RWPE1 (cell line): Measurements from ENCODE around the gene NR1H2.
"Not testable (repeated sequence)": the region's sequence is repeated elsewhere in the genome, so short reads cannot be mapped to it uniquely, and the experiment has no call there.

Source experiments
- CTCF ChIA-PET: fragments of 350-600 bp; sonication (Branson Sonifier 250); formaldehyde crosslinking; extraction: SDS; loops from one replicate; lab custom pipeline; 2021; lab: Yijun Ruan, JAX
- POLR2A ChIA-PET: fragments of 400-600 bp; formaldehyde crosslinking; extraction: SDS; loops from one replicate; lab custom pipeline; 2020; ENCODE audit warnings: antibody characterized with exemption; ENCODE audit not compliant: low non-redundant PET; lab: Yijun Ruan, JAX
- DNase-seq: peaks from one replicate; pipeline ENCODE4 v3.0.0; 2012; ENCODE audit warnings: low spot score
- H3K27ac ChIP-seq: fragments of 450-650 bp; 2 replicates; pipeline ENCODE4 v1.5.1; 2017
- CTCF ChIP-seq: fragments of 450-650 bp; conservative IDR thresholded peaks from 2 replicates; pipeline ENCODE4 v1.5.1; 2017; ENCODE audit warnings: low read depth, mild to moderate bottlenecking

The NR1H2 gene

GRCh38 chr19:50344661-50345318 is 31.5 kb upstream of the NR1H2 start:
- no peak for TF ChIP-seq CTCF
- DNase-seq, result no peak
- H3K27ac ChIP-seq, result no peak overlapping the region
- ChIA-PET CTCF (no interaction called here), POLR2A (no interaction called here)

GRCh38 chr19:50347089-50347581 is 29.1 kb upstream of the NR1H2 start:
- CTCF ChIA-PET, result interaction anchor here (0.6 kb wide), 1 partner anchor 184 kb away, joined by 3 read pairs; no protein-coding TSS in a partner anchor
- POLR2A ChIA-PET, H3K27ac ChIP-seq, DNase-seq: not testable (repeated sequence)

- no peak for TF ChIP-seq CTCF
- ChIA-PET POLR2A (no interaction called here), CTCF (interaction anchor here (0.5 to 0.8 kb wide), 3 partner anchors 10 to 417 kb away, joined by 3 to 4 read pairs (median 3); no protein-coding TSS in a partner anchor)
- no peak for DNase-seq
- no peak overlapping the region for H3K27ac ChIP-seq
Observed at GRCh38 chr19:50349277-50350057, 26.8 kb upstream of the NR1H2 start.

GRCh38 chr19:50352242-50352641 is 24.0 kb upstream of the NR1H2 start:
- DNase-seq, result no peak
- no peak for TF ChIP-seq CTCF
- no peak overlapping the region for H3K27ac ChIP-seq
- POLR2A ChIA-PET, result no interaction called here
- CTCF ChIA-PET, result interaction anchor here (0.6 to 1.1 kb wide), 3 partner anchors 12 to 100 kb away, joined by 3 to 4 read pairs (median 3); no protein-coding TSS in a partner anchor

GRCh38 chr19:50353487-50353880 is 22.8 kb upstream of the NR1H2 start:
- H3K27ac ChIP-seq, DNase-seq, POLR2A ChIA-PET: not testable (repeated sequence)
- CTCF ChIA-PET, result interaction anchor here (0.5 to 1.1 kb wide), 3 partner anchors 14 to 189 kb away, joined by 3 to 6 read pairs (median 4); no protein-coding TSS in a partner anchor

- CTCF ChIA-PET, result interaction anchor here (0.6 to 1.5 kb wide), 8 partner anchors 11 to 799 kb away, joined by 3 to 10 read pairs (median 4); partner anchors contain the start of gene NR1H2
- no peak for DNase-seq
- H3K27ac ChIP-seq, result 0 out of 2 replicates have a peak overlapping the region, but pooled peaks have one; percentile 40
- no peak for TF ChIP-seq CTCF
- POLR2A ChIA-PET, result no interaction called here
Observed at GRCh38 chr19:50356691-50357177, 19.5 kb upstream of the NR1H2 start.
